Measurements from ENCODE around the gene CABCOCO1. TPM values are rescaled to one million over a fixed set of nuclear protein-coding genes. Genes with fewer than 3 reads are reported as not detected.

CABCOCO1 gene
- total RNA-seq, 1 experiment from 2014 or later = not detected

DNA sequence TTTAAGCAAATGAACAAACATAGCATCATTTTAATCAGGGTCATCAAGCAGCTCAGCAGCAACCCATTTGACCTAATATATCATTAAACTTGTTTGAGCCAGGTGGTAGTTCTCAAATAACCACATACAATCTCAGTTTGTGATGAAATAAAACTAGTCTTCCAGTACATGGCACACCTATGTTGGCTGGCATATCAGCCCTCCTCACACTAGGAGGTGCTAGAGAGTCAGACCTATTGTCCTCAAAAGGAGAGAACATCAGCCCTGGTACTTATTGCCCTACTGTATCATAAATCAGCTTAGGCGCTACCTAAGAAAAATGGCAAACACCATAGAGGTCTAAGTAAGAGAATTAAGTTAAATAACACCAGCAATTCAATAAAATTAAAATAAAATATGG is 81.7 kb downstream of the CABCOCO1 start:
- Histone ChIP-seq H3K27me3 (ENCODE audit: insufficient read depth, low read length) (no peaks in the 10 kb centered on the region), H3K4me3 (replicated peaks in 1 of 2; ENCODE audit: low read depth in 1 of 2, low read length in 2 of 2) (no peak overlapping the region), H2AFZ (ENCODE audit: low read depth, low read length, poor library complexity, severe bottlenecking) (no peak overlapping the region), H3K36me3 (ENCODE audit: control insufficient read depth in 1 of 2, insufficient read depth in 2 of 2, low read length in 2 of 2) (no peaks in the 10 kb centered on the region), H4K20me1 (ENCODE audit: insufficient read depth) (no peaks in the 10 kb centered on the region), H3K4me1 (ENCODE audit: control insufficient read depth in 1 of 2, insufficient read depth in 2 of 2, low read length in 2 of 2) (no peaks in the 10 kb centered on the region), H3K27ac (ENCODE audit: low read depth, low read length) (no peak overlapping the region), H3K4me2 (ENCODE audit: low read length) (no peak overlapping the region), H3K9ac (ENCODE audit: low read length) (no peak overlapping the region), H3K79me2 (ENCODE audit: insufficient read depth, low read length) (no peaks in the 10 kb centered on the region), H3K9me2 (ENCODE audit: insufficient read depth) (no peaks in the 10 kb centered on the region), H3K9me3 (ENCODE audit: control insufficient read depth in 1 of 2, insufficient read depth in 1 of 2, low read depth in 1 of 2, low read length in 2 of 2) (no peaks in the 10 kb centered on the region)
- ChIA-PET RAD21 (ENCODE audit: low non-redundant PET in 1 of 2, low total read pairs in 2 of 2, uncharacterized antibody in 2 of 2, unreplicated experiment in 2 of 2) (no interaction called here), CTCF (no interaction called here), POLR2A (no interaction called here)
- ATAC-seq (no peak), DNase-seq (ENCODE audit: low read depth, low spot score) (no peak)
- TF ChIP-seq CTCF (IDR thresholded peaks at IDR 0.05 in 2 of 3, conservative IDR thresholded peaks at IDR 0.05 in 1 of 3; ENCODE audit: borderline replicate concordance in 1 of 3, insufficient read depth in 1 of 3, low read depth in 2 of 3, low read length in 2 of 3) (peak in 2 of 3 experiments; percentile 59 to 60; a peak in 4 of 6 replicates), RAD21 (IDR thresholded peaks at IDR 0.05; ENCODE audit: low read depth) (peak; percentile 19; the same call in 1 of the 2 replicates), POLR2AphosphoS5 (IDR thresholded peaks at IDR 0.05; ENCODE audit: low read depth, low read length) (no peak)
- no TSS peak for BruUV-seq (replicated peaks)
- intact Hi-C loops (cut with micrococcal nuclease) = no loop called here

DNA sequence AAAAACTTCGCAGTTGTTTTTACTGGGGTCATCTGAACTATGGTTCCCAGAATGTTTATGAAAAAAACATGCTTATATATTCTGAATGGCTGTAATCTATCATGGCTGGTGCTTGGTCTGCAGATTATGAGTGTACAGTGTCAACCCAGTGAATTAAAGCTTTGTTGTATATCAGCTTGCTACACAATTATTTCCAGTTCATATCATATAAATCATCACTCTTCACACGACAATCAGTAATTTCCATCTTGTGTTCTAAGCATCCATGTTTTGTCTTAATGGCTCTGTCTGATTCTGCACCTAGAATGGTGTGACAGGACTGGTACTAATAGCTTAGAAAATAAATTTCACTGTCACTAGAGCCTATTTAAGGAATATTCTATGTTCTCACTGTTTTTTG is 83.6 kb downstream of the CABCOCO1 start:
- ChIA-PET CTCF (no interaction called here), RAD21 (ENCODE audit: low non-redundant PET in 1 of 2, low total read pairs in 2 of 2, uncharacterized antibody in 2 of 2, unreplicated experiment in 2 of 2) (no interaction called here), POLR2A (no interaction called here)
- no peaks in the 10 kb centered on the region for H4K20me1 ChIP-seq (ENCODE audit: insufficient read depth)
- ATAC-seq (no peak), DNase-seq (ENCODE audit: low read depth, low spot score) (no peak)
- no peaks in the 10 kb centered on the region for H3K79me2 ChIP-seq (ENCODE audit: insufficient read depth, low read length)
- peaks cover 3 to 4% of the 10 kb centered on the region in 2 experiments; a peak in 3 of 4 replicates for H3K4me1 ChIP-seq (ENCODE audit: control insufficient read depth in 1 of 2, insufficient read depth in 2 of 2, low read length in 2 of 2)
- no peaks in the 10 kb centered on the region for H3K27me3 ChIP-seq (ENCODE audit: insufficient read depth, low read length)
- no peak overlapping the region for H3K27ac ChIP-seq (ENCODE audit: low read depth, low read length)
- BruUV-seq (replicated peaks) = no TSS peak
- no peak overlapping the region for H3K4me3 ChIP-seq (replicated peaks in 1 of 2; ENCODE audit: low read depth in 1 of 2, low read length in 2 of 2)
- intact Hi-C loops (cut with micrococcal nuclease) = no loop called here
- no peaks in the 10 kb centered on the region for H3K9me3 ChIP-seq (ENCODE audit: control insufficient read depth in 1 of 2, insufficient read depth in 1 of 2, low read depth in 1 of 2, low read length in 2 of 2)
- no peaks in the 10 kb centered on the region for H3K36me3 ChIP-seq (ENCODE audit: control insufficient read depth in 1 of 2, insufficient read depth in 2 of 2, low read length in 2 of 2)
- no peak overlapping the region for H3K4me2 ChIP-seq (ENCODE audit: low read length)
- H2AFZ ChIP-seq (ENCODE audit: low read depth, low read length, poor library complexity, severe bottlenecking) = no peak overlapping the region
- no peaks in the 10 kb centered on the region for H3K9me2 ChIP-seq (ENCODE audit: insufficient read depth)
- H3K9ac ChIP-seq (ENCODE audit: low read length) = no peak overlapping the region
- TF ChIP-seq POLR2AphosphoS5 (IDR thresholded peaks at IDR 0.05; ENCODE audit: low read depth, low read length) = no peak
- no peak for TF ChIP-seq EZH2 (IDR thresholded peaks at IDR 0.05)
- TF ChIP-seq SIN3A (IDR thresholded peaks at IDR 0.05; ENCODE audit: low read depth) = no peak
- TF ChIP-seq MAX (IDR thresholded peaks at IDR 0.05) = no peak
- TF ChIP-seq ZNF274 (IDR thresholded peaks at IDR 0.05; ENCODE audit: low read depth, low read length) = no peak
- no peak for TF ChIP-seq EGR1 (IDR thresholded peaks at IDR 0.05; ENCODE audit: low read depth)
- TF ChIP-seq FOSL1 (IDR thresholded peaks at IDR 0.05; ENCODE audit: low read depth) = no peak
- TF ChIP-seq, protein P1, sequence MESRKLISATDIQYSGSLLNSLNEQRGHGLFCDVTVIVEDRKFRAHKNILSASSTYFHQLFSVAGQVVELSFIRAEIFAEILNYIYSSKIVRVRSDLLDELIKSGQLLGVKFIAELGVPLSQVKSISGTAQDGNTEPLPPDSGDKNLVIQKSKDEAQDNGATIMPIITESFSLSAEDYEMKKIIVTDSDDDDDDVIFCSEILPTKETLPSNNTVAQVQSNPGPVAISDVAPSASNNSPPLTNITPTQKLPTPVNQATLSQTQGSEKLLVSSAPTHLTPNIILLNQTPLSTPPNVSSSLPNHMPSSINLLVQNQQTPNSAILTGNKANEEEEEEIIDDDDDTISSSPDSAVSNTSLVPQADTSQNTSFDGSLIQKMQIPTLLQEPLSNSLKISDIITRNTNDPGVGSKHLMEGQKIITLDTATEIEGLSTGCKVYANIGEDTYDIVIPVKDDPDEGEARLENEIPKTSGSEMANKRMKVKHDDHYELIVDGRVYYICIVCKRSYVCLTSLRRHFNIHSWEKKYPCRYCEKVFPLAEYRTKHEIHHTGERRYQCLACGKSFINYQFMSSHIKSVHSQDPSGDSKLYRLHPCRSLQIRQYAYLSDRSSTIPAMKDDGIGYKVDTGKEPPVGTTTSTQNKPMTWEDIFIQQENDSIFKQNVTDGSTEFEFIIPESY (IDR thresholded peaks at IDR 0.05; ENCODE audit: extremely low read depth, insufficient replicate concordance, low read length) = no peak
- TF ChIP-seq POLR2A (IDR thresholded peaks at IDR 0.05; ENCODE audit: borderline replicate concordance, extremely low read depth, insufficient read depth, insufficient read length) = no peak
- TF ChIP-seq TCF7L2 (IDR thresholded peaks at IDR 0.05; ENCODE audit: borderline replicate concordance, extremely low read depth, insufficient read depth, insufficient read length) = no peak
- TF ChIP-seq EZH2phosphoT487 (IDR thresholded peaks at IDR 0.05; ENCODE audit: borderline replicate concordance) = no peak
- no peak for TF ChIP-seq ZFX (IDR thresholded peaks at IDR 0.05)
- TF ChIP-seq CTCF (IDR thresholded peaks at IDR 0.05 in 2 of 3, conservative IDR thresholded peaks at IDR 0.05 in 1 of 3; ENCODE audit: borderline replicate concordance in 1 of 3, insufficient read depth in 1 of 3, low read depth in 2 of 3, low read length in 2 of 3) = no peak

Data from HCT116 (cell line).